Stimulated activated CD4-positive, alpha-beta T cell treated with anti-CD3 and anti-CD28 coated beads, Interleukin-4, amount 100 ng/mL, for 24 hours (primary cell): Measurements from ENCODE around the gene STX1B.

ENCODE experiments used
- DNase-seq: peaks from one replicate; pipeline ENCODE4 v3.0.0-alpha.2; 2020

STX1B gene

GRCh38 chr16:30972872-30973271 is 37.6 kb downstream of the STX1B start:
- no peak for DNase-seq

GRCh38 chr16:30971298-30971697 is 39.1 kb downstream of the STX1B start:
- DNase-seq: no peak

GRCh38 chr16:30969246-30969842 is 41.1 kb downstream of the STX1B start:
- no peak for DNase-seq

- DNase-seq: no peak
Observed at GRCh38 chr16:30967795-30968194, 42.6 kb downstream of the STX1B start.

DNA sequence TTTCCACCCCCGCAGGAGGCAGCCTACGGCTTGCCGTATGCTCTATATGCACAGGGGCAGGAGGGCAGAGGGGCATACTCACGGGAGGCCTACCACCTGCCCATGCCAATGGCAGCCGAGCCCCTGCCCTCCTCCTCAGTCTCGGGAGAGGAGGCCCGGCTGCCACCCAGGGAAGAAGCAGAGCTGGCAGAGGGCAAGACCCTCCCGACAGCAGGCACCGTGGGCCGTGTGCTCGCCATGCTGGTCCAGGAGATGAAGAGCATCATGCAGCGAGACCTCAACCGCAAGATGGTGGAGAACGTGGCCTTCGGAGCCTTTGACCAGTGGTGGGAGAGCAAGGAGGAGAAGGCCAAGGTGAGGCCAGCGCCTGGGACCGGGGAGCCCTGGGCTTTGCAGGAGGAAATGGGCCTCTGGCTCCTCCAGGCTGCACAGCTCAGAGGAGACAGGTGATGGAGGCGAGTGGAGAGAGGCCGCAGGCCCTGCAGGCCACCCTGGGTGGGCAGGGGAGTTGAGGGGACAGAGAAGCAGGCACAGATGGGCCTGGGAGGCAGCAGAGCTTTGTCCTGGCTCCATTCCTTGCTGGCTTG is 44.3 kb downstream of the STX1B start:
- no peak for DNase-seq

GRCh38 chr16:30965436-30965835 is 45.0 kb downstream of the STX1B start:
- DNase-seq: no peak

DNA sequence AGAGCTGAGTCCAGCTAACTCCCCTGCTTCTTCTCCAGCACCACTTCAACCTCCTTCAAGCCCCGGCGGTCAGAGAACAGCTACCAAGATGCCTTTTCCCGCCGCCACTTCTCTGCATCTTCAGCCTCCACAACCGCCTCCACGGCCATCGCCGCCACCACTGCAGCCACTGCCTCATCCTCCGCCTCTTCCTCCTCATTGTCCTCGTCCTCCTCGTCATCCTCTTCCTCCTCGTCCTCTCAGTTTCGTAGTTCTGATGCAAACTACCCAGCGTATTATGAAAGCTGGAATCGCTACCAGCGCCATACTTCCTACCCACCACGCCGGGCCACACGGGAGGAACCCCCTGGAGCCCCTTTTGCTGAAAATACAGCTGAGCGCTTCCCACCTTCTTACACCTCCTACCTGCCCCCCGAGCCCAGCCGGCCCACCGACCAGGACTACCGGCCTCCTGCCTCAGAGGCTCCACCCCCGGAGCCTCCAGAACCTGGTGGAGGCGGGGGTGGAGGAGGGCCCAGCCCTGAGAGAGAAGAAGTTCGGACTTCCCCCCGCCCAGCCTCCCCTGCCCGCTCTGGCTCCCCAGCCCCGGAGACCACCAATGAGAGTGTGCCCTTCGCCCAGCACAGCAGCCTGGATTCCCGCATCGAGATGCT is 45.7 kb downstream of the STX1B start:
- no peak for DNase-seq

DNA sequence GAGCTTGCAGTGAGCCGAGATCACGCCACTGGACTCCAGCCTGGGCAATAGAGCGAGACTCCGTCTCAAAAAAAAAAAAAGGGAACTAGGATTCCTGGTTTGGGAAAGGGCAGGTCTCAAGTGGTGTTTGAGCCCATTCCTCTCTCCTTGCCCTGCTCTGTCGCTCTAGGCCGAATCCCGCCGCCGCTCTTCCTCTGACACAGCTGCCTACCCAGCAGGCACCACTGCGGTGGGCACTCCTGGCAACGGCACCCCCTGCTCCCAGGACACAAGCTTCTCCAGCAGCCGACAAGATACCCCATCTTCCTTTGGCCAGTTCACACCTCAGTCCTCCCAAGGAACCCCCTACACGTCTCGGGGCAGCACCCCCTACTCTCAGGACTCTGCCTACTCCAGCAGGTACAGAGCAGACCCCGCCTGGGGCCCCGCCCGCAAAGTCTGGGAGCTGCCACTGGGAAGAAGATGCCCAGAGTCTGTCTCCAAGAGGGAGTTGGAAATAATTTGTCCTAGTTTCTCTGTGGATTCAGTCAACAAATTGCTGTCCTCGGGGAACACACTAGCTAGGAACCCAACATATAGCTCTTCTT is 46.4 kb downstream of the STX1B start:
- DNase-seq: no peak

GRCh38 chr16:30961384-30961783 is 49.1 kb downstream of the STX1B start:
- DNase-seq: no peak

GRCh38 chr16:30958175-30959079 is 52.0 kb downstream of the STX1B start:
- DNase-seq: no peak

DNA sequence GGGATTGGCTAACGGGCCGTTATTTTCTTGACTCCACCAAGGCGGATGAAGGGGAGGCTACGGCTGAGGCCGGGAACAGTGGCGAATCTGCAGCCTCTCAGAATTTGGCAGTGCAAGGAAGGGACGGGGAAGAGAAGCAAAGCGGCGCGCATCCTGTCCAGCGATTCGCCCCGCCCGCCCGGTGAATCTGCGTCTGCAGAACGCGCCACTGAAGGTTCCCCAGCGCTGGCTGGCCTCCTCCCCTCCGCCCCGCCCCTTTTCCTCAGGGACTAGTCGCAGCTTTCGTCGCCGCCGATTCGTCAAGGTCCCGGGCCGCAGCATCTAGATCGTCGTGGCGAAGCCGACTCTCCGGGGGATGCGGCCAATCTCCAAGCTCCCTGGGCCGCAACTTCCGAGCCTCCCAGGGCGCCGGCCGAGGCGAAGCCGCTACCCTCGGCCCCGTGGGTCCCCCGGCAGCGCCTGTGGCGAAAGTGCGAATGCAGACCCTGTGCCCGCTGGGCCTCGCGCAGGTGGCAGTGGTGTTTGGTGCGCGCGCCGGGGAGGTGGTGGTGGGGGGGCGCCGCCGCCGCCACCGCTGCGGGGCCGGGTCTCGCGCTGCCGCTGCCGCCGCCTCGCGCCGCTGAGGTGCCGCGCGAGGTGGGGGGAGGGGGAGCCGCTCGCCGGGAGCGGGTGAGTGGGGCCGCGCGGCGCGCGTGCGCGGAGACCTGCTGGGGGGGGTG is 52.8 kb downstream of the STX1B start, which contains the start of gene SETD1A:
Gene SETD1A, plus strand, starts transcription at position 299 of the 719 bp plus-strand sequence. CDS start 978 bp downstream, outside the sequence.
- peak; percentile 98 for DNase-seq

GRCh38 chr16:30956601-30957455 is 53.6 kb downstream of the STX1B start:
- DNase-seq: peak; percentile 94

- DNase-seq: no peak
Observed at GRCh38 chr16:30954993-30955392, 55.4 kb downstream of the STX1B start.

GRCh38 chr16:30953511-30954124 is 56.8 kb downstream of the STX1B start:
- peak; percentile 67 for DNase-seq

GRCh38 chr16:30953111-30953510 is 57.3 kb downstream of the STX1B start:
- no peak for DNase-seq

DNA sequence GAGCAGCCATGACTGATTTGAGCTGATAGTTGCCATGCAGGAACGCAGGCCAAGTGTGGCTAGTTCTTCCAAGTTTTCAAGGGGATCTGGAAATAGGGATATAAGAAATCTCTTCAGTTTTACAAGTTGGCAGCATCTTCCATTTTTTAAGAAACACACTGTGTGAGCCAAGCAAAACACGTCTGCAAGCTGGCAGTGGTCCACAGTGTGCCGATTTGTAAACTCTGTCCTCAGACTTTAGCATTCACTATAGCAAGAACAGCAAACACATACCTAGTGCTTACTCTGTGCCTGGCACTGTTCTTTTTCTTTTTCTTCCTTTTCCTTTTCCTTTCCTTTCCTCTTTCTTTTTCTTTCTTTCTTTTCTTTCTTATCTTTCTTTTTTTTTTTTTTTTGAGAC is 58.7 kb downstream of the STX1B start:
- no peak for DNase-seq

GRCh38 chr16:30951193-30951592 is 59.2 kb downstream of the STX1B start:
- DNase-seq: no peak

DNA sequence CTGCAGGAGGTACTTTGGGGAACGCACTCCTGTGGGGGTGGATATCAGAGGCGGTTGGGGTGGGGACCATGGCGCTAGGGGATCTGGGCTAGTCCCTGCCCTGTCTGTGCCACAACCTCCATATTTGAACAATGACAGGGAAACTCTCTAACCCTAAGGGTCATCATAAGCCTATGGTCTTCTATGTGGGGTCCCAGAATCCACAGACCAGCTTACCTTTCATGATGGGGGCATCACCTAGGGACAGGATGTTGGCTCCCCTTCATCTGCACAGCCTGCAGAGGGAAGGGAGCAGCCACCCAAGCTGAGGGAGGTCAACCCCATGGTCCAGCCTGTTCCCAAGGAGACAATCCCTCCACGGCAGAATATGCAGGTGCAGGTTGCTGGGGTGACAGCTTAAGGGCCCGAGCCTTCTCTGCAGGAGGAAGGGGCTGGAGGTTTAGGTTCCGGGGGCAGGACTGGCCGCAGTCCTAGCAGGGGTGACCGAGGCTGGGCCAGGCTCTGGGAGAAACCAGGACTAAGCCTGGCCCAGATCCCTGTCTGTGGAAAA is 59.8 kb downstream of the STX1B start:
- DNase-seq: no peak

DNA sequence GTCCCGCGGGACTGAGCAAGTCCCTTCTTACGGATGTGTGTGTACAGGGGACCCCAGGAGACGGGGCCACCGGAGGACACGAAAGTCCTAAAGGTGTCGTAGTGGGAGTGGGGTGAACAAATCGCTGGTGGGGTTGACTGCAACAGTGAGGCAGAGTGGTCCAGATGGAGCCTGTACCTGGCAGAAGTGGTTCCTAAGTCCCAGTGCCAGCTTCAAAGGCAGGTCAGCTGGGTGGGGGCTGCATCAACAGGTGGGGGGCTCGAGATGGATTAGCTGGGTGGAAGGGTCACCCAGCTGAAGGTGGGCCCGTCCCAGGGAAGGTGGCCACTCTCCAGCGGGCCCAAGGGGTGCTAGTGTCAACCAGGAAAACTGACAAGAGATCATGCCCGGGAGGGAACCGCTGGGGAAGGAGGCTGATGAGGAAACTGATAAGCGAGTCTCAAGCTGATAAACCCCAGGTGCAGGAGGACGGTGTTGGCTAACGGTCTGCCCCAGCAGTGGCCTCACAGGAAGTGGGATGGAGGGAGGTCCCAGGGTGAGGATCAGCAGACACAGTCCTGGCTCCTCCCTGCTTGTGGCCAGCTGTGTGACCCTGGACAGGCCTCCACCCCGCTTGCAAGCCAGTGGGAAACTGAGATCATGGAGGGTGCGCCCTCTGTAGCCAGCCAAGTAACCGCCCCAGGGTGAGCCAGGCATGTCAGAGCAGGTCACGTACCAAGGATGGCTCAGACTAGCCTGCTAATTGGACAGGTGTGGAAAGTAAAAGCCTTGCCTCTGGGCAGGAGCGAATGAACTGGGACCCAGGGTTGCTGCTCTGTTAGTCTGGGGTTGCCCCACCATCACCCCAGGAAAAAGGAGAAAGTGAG is 60.6 kb downstream of the STX1B start:
- peak; percentile 27 for DNase-seq
